GM10266 (cell line): ENCODE measurements around the gene RNF17.
"Not testable (repeated sequence)": the region's sequence is repeated elsewhere in the genome, so short reads cannot be mapped to it uniquely, and the experiment has no call there.

ENCODE experiments used
- DNase-seq: peaks from one replicate; pipeline ENCODE4 v3.0.0; 2012; ENCODE audit errors: extremely low spot score
- CTCF ChIP-seq: IDR thresholded peaks from 2 replicates; pipeline ENCODE4 v1.5.1; 2012; ENCODE audit warnings: mild to moderate bottlenecking, low read depth; ENCODE audit not compliant: control insufficient read depth, insufficient read depth; ENCODE audit errors: missing control alignments

The RNF17 gene

DNA sequence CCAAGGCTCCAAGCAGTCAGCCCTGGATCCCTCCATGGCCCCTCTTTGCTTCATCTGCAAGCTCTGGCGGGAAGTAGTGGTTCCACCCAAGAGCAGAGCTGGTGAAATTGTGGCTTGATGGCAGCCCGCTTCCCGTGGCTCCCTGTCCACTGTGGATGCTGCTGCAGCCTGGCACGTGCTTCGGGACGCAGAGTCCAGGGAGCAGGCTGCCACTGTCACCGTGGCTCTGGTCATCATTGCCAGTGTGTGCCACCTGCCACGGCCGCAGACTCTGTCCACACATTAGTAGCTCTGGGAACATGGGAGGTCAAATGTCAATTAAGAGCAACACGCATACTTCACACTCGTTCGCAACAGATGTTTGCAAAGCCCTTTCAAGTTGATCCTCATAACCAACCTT, 40.8 kb upstream of the RNF17 start:
- no peak for TF ChIP-seq CTCF
- DNase-seq: no peak

DNA sequence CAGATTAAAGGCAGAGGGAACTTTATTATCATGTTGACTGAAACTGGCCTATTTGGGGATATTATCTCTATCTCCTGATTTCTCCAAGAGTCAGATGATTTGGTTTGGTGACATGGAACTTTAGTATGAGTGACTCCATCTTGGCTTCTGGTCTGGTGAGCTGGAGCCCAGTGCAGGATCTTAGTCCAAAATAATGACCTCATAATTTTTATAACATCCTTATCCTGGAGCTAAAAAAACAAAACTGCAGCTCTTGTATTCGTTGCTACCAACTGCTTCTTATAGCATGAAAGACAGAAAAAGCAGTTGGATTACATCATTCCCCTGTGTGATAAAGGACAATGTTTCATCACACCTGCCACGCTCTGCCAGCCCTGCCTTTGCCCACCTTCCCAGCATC, 39.3 kb upstream of the RNF17 start:
- TF ChIP-seq CTCF: no peak
- no peak for DNase-seq

DNA sequence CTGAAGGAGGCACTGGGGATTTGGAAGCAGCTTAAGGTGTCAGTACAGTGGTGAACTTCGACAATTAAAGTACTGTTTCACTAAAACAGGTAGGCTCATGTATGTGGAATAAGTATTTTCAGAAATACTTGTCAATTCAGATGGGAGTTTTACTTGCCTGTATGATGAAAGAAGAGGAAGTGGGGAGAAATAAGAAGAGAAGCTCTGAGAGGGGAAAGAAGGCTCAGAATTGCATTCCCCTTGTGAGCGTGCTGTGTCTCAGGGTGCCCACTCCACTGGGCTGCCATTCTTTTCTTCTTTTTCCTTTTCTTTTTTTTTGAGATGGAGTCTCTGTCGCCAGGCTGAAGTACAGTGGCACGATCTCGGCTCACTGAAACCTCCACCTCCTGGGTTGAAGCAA, 38.6 kb upstream of the RNF17 start:
- no peak for TF ChIP-seq CTCF
- no peak for DNase-seq

- TF ChIP-seq CTCF: peak; percentile 81
- DNase-seq: peak; percentile 86
Measured at GRCh38 chr13:24727731-24728601, 36.0 kb upstream of the RNF17 start.

GRCh38 chr13:24730873-24731567, 32.9 kb upstream of the RNF17 start:
- not testable (repeated sequence) for DNase-seq

DNA sequence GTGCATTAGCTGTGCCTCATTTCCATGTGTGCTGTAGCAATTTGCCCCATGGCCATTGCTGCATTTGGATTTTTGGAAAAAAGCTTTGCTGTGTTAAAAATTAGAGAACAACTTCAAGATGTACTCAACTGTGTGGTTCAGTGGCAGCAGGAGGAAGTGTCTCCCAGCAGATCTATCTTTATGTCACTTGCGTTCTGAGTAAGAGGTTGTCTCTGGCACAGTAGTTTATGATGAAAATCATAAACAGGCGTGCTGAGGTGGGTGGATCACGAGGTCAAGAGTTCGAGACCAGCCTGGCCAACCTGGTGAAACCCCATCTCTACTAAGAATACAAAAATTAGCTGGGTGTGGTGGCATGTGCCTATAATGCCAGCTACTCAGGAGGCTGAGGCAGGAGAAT, 29.0 kb upstream of the RNF17 start:
- TF ChIP-seq CTCF: no peak
- no peak for DNase-seq

GRCh38 chr13:24737042-24737441, 26.9 kb upstream of the RNF17 start:
- no peak for DNase-seq
- no peak for TF ChIP-seq CTCF

GRCh38 chr13:24738366-24738847, 25.6 kb upstream of the RNF17 start:
- no peak for TF ChIP-seq CTCF
- DNase-seq: no peak
